ENCODE results near the gene EMC8. TPM values are rescaled to one million over a fixed set of nuclear protein-coding genes. Genes with fewer than 3 reads are reported as not detected.
"Not testable (repeated sequence)": the region's sequence is repeated elsewhere in the genome, so short reads cannot be mapped to it uniquely, and the experiment has no call there.

Gene EMC8
- total RNA-seq, 4 donors from 2014 or later = 23.4 to 32.5 (median 26.8) TPM

DNA sequence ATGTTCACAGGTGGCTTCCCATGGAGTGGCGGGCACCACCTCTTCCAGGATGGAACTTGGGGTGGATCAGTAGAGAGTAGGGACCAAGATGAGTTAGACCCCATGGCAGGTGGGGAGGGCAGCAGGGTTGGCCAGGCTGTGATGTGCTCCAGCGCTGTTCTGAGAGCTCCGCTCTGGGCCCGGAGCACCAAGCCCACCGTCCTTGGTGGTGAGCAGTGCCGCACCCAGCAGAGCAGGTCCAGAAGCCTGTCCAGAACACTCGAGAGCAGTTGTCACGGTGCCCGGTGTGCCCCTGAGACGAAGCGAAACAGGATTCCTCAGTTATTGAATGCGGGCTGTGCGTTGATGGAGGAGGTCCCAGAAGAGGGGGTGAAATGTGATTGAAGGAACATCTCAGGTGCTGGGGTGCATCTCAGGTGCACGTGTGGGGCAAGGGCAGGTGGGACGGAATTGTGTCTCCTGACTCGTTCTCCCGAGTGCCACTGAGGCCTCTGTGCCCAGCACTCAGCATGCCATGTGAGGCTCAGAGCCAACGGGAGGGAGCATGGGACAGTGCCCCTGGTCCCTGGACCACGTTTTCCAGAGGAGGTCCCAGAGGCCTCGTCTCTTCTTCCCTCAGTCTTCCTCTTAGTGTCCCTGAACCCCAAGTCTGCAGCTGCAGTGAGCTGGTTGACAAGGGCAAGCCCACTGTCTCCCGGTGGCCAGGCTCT is 39.7 kb upstream of the EMC8 start:
- no peaks in the 10 kb centered on the region for H3K36me3 ChIP-seq
- H3K27me3 ChIP-seq = peaks cover 55% of the 10 kb centered on the region
- no peaks in the 10 kb centered on the region for H3K9me3 ChIP-seq
- H3K4me1 ChIP-seq = no peaks in the 10 kb centered on the region
- H3K4me3 ChIP-seq = no peak overlapping the region
- no peak for ATAC-seq
- no peak overlapping the region for H3K27ac ChIP-seq
- no peak for TF ChIP-seq EP300 (IDR thresholded peaks at IDR 0.05)
- TF ChIP-seq, protein P1, sequence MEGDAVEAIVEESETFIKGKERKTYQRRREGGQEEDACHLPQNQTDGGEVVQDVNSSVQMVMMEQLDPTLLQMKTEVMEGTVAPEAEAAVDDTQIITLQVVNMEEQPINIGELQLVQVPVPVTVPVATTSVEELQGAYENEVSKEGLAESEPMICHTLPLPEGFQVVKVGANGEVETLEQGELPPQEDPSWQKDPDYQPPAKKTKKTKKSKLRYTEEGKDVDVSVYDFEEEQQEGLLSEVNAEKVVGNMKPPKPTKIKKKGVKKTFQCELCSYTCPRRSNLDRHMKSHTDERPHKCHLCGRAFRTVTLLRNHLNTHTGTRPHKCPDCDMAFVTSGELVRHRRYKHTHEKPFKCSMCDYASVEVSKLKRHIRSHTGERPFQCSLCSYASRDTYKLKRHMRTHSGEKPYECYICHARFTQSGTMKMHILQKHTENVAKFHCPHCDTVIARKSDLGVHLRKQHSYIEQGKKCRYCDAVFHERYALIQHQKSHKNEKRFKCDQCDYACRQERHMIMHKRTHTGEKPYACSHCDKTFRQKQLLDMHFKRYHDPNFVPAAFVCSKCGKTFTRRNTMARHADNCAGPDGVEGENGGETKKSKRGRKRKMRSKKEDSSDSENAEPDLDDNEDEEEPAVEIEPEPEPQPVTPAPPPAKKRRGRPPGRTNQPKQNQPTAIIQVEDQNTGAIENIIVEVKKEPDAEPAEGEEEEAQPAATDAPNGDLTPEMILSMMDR (IDR thresholded peaks at IDR 0.05) = no peak
- no peak for TF ChIP-seq POLR2A (IDR thresholded peaks at IDR 0.05)
- TF ChIP-seq POLR2AphosphoS5 (IDR thresholded peaks at IDR 0.05) = no peak
- WGBS, 2 donors (ENCODE audit: low coverage in 1 of 2) = 88 to 92% methylated on average over 2 to 9 of the region's 21 CpGs

GRCh38 chr16:85838381-85838780 is 39.0 kb upstream of the EMC8 start:
- H3K4me3 ChIP-seq = no peak overlapping the region
- peaks cover 0 to 3% (median 0%) of the 10 kb centered on the region in 3 donors for H3K4me1 ChIP-seq
- no peaks in the 10 kb centered on the region for H3K9me3 ChIP-seq
- ATAC-seq = no peak
- no peaks in the 10 kb centered on the region for H3K36me3 ChIP-seq
- no peak overlapping the region for H3K27ac ChIP-seq
- WGBS, 2 donors (ENCODE audit: low coverage in 1 of 2) = 84% methylated on average over 9 of the region's 11 CpGs; no CpG with 5 or more reads in 1 of the 2 donors
- TF ChIP-seq, protein P1 (IDR thresholded peaks at IDR 0.05) = no peak
- TF ChIP-seq EP300 (IDR thresholded peaks at IDR 0.05) (no peak), POLR2A (IDR thresholded peaks at IDR 0.05) (no peak), POLR2AphosphoS5 (IDR thresholded peaks at IDR 0.05) (no peak)
- peaks cover 55% of the 10 kb centered on the region for H3K27me3 ChIP-seq

- not testable (repeated sequence) for H3K27ac ChIP-seq, H3K4me3 ChIP-seq, ATAC-seq, H3K36me3 ChIP-seq, H3K4me1 ChIP-seq, H3K9me3 ChIP-seq
- H3K27me3 ChIP-seq = peaks cover 55% of the 10 kb centered on the region
- WGBS, 2 donors (ENCODE audit: low coverage in 1 of 2) = 78 to 79% methylated on average over 2 to 4 of the region's 4 CpGs
Observed at GRCh38 chr16:85837654-85838053, 38.3 kb upstream of the EMC8 start.

- Histone ChIP-seq H3K9me3 (no peaks in the 10 kb centered on the region), H3K27ac (no peak overlapping the region), H3K27me3 (peaks cover 55% of the 10 kb centered on the region), H3K4me3 (no peak overlapping the region), H3K36me3 (no peaks in the 10 kb centered on the region), H3K4me1 (peaks cover 0 to 8% (median 0%) of the 10 kb centered on the region in 3 donors)
- ATAC-seq = no peak
- TF ChIP-seq, protein P1 (IDR thresholded peaks at IDR 0.05) = no peak
- no peak for TF ChIP-seq POLR2AphosphoS5 (IDR thresholded peaks at IDR 0.05)
- TF ChIP-seq POLR2A (IDR thresholded peaks at IDR 0.05) = no peak
- TF ChIP-seq EP300 (IDR thresholded peaks at IDR 0.05) = no peak
- WGBS, 2 donors (ENCODE audit: low coverage in 1 of 2) = 82% methylated on average over 14 of the region's 24 CpGs; no CpG with 5 or more reads in 1 of the 2 donors
Observed at GRCh38 chr16:85836706-85837582, 37.6 kb upstream of the EMC8 start.

GRCh38 chr16:85835956-85836705 is 36.8 kb upstream of the EMC8 start:
- H3K36me3 ChIP-seq = no peaks in the 10 kb centered on the region
- ATAC-seq = no peak
- H3K4me3 ChIP-seq = no peak overlapping the region
- peaks cover 55% of the 10 kb centered on the region for H3K27me3 ChIP-seq
- 10 to 57% methylated on average over 2 of the region's 22 CpGs for WGBS, 2 donors (ENCODE audit: low coverage in 1 of 2)
- no peaks in the 10 kb centered on the region for H3K9me3 ChIP-seq
- TF ChIP-seq POLR2A (IDR thresholded peaks at IDR 0.05) = no peak
- TF ChIP-seq, protein P1 (IDR thresholded peaks at IDR 0.05) = no peak
- TF ChIP-seq EP300 (IDR thresholded peaks at IDR 0.05) = no peak
- TF ChIP-seq POLR2AphosphoS5 (IDR thresholded peaks at IDR 0.05) = no peak
- H3K4me1 ChIP-seq = peaks cover 0 to 8% (median 0%) of the 10 kb centered on the region in 3 donors
- H3K27ac ChIP-seq = no peak overlapping the region

All from gastroesophageal sphincter (tissue), 4 donors.